PC-3 (cell line): ENCODE data around the gene OXCT1. TPM values are rescaled to one million over a fixed set of nuclear protein-coding genes. Genes with fewer than 3 reads are reported as not detected.

ENCODE experiments used
- ATAC-seq: fragments of 200-7000 bp; cut with Tn5 transposase; 2 replicates; pipeline ENCODE4 v1.9.1; 2020; ENCODE audit warnings: mild to moderate bottlenecking, moderate library complexity
- BruUV-seq: library from RNA; stranded (reverse); fragments of 400-500 nt; replicated peaks from 2 replicates; lab custom pipeline; 2021; lab: Mats Ljungman, UMichigan
- CTCF ChIA-PET: fragments of 300-600 bp; sonication (Branson Sonifier 250); formaldehyde crosslinking; loops from one replicate; lab custom pipeline; 2022; ENCODE audit warnings: antibody characterized with exemption; lab: Charles Lee
- POLR2A ChIA-PET: fragments of 300-600 bp; sonication (Branson Sonifier 250); formaldehyde crosslinking; loops from one replicate; lab custom pipeline; 2022; ENCODE audit warnings: antibody characterized with exemption; ENCODE audit not compliant: unreplicated experiment; lab: Charles Lee
- DNase-seq: peaks from one replicate; pipeline ENCODE4 v3.0.0-alpha.2; 2015
- H2AFZ ChIP-seq: fragments of 300-600 bp; sonication (generic); 2 replicates; pipeline ENCODE4 v1.6.0; 2016; ENCODE audit warnings: antibody characterized with exemption, low read length
- H3F3A ChIP-seq: fragments of 300-600 bp; sonication (generic); one replicate; pipeline ENCODE4 v1.6.0; 2017; ENCODE audit warnings: antibody characterized with exemption, low read length, control low read depth, mild to moderate bottlenecking; ENCODE audit not compliant: unreplicated experiment
- H3K27ac ChIP-seq: fragments of 300-600 bp; sonication (generic); 2 replicates; pipeline ENCODE4 v1.5.1; 2016; ENCODE audit warnings: mild to moderate bottlenecking, low read length
- H3K27me3 ChIP-seq: fragments of 300-600 bp; sonication (generic); 2 replicates; pipeline ENCODE4 v1.6.1; 2016; ENCODE audit warnings: low read length, mixed read lengths
- H3K36me3 ChIP-seq: fragments of 300-600 bp; sonication (generic); 2 replicates; pipeline ENCODE4 v1.6.1; 2016; ENCODE audit warnings: low read depth, mixed run types, low read length, mixed read lengths
- H3K4me1 ChIP-seq: fragments of 300-600 bp; sonication (generic); 2 replicates; pipeline ENCODE4 v1.5.1; 2016; ENCODE audit warnings: low read length; ENCODE audit not compliant: insufficient read depth
- H3K4me2 ChIP-seq: fragments of 300-600 bp; sonication (generic); 2 replicates; pipeline ENCODE4 v1.6.0; 2016; ENCODE audit warnings: low read length
- H3K4me3 ChIP-seq: fragments of 300-600 bp; sonication (generic); 2 replicates; pipeline ENCODE4 v1.5.1; 2016; ENCODE audit warnings: mild to moderate bottlenecking, low read length, mixed read lengths
- H3K79me2 ChIP-seq: fragments of 300-600 bp; sonication (generic); 2 replicates; pipeline ENCODE4 v1.6.1; 2017; ENCODE audit warnings: low read length, mixed read lengths
- H3K9ac ChIP-seq: fragments of 300-600 bp; sonication (generic); 2 replicates; pipeline ENCODE4 v1.6.0; 2016; ENCODE audit warnings: mild to moderate bottlenecking, low read length
- H3K9me2 ChIP-seq: fragments of 300-600 bp; sonication (generic); replicated peaks from 2 replicates; pipeline ENCODE4 v1.6.1; 2016; ENCODE audit warnings: mixed run types, low read length, mixed read lengths
- H3K9me3 ChIP-seq: fragments of 300-600 bp; sonication (generic); 2 replicates; pipeline ENCODE4 v1.6.1; 2016; ENCODE audit warnings: low read length, mixed read lengths
- H4K20me1 ChIP-seq: fragments of 300-600 bp; sonication (generic); 2 replicates; pipeline ENCODE4 v1.6.1; 2016; ENCODE audit warnings: low read length, mixed read lengths
- CTCF ChIP-seq: fragments of 300-600 bp; sonication (generic); conservative IDR thresholded peaks from 2 replicates; pipeline ENCODE4 v1.5.1; 2017; ENCODE audit warnings: antibody characterized with exemption, low read depth, mild to moderate bottlenecking, low read length
- EZH2 ChIP-seq: fragments of 300-600 bp; sonication (generic); IDR thresholded peaks from one replicate; pipeline ENCODE4 v1.6.1; 2017; ENCODE audit warnings: antibody characterized with exemption, mild to moderate bottlenecking, low read length; ENCODE audit not compliant: unreplicated experiment
- EZH2phosphoT487 ChIP-seq: fragments of 300-600 bp; sonication (generic); IDR thresholded peaks from 2 replicates; pipeline ENCODE4 v1.6.1; 2018; ENCODE audit warnings: mild to moderate bottlenecking, antibody characterized with exemption, low read length, borderline replicate concordance
- intact Hi-C: fragments of 100-400 bp; cut with micrococcal nuclease; formaldehyde crosslinking; loops from 2 replicates; pipeline ENCODE4 v1.9.0; 2023
- total RNA-seq: library from RNA; depleted of rRNA; stranded (reverse); fragments of >200 nt; gene quantifications from 2 replicates; pipeline ENCODE4 v1.2.3, GENCODE V29; 2014

Gene OXCT1
- total RNA-seq, 1 experiment from 2014 or later: 25.5 TPM

GRCh38 chr5:41870627-41871048, 413 bp upstream of the OXCT1 start:
- no peak overlapping the region for H3K27ac ChIP-seq
- no peaks in the 10 kb centered on the region for H4K20me1 ChIP-seq
- TF ChIP-seq EZH2: no peak
- no peak for TF ChIP-seq EZH2phosphoT487
- no peak for TF ChIP-seq CTCF
- no peaks in the 10 kb centered on the region for H3K9me3 ChIP-seq
- H3K79me2 ChIP-seq: peaks cover 27% of the 10 kb centered on the region
- ATAC-seq (no peak), DNase-seq (no peak)
- intact Hi-C loops: loop anchor here (1.0 to 5.0 kb wide), 2 partner anchors 34 to 47 kb away; partner anchors contain the start of gene RIMOC1
- CTCF ChIA-PET: no interaction called here
- H3K9me2 ChIP-seq: no peaks in the 10 kb centered on the region
- peak overlapping the region; percentile 55 for H3K9ac ChIP-seq
- BruUV-seq: no TSS peak
- H3K4me1 ChIP-seq: peaks cover 22% of the 10 kb centered on the region
- H2AFZ ChIP-seq: peak overlapping the region; percentile 83
- H3K36me3 ChIP-seq: no peaks in the 10 kb centered on the region
- H3K4me2 ChIP-seq: peak overlapping the region; percentile 89
- POLR2A ChIA-PET: no interaction called here
- H3F3A ChIP-seq: no peaks in the 10 kb centered on the region
- H3K4me3 ChIP-seq: peak overlapping the region; percentile 77
- no peaks in the 10 kb centered on the region for H3K27me3 ChIP-seq

GRCh38 chr5:41869151-41869723, 988 bp downstream of the OXCT1 start:
- Histone ChIP-seq H2AFZ (peak overlapping the region; percentile 83), H3K27ac (no peak overlapping the region), H3K4me1 (peaks cover 27% of the 10 kb centered on the region), H3K27me3 (no peaks in the 10 kb centered on the region), H3K9me2 (no peaks in the 10 kb centered on the region), H3K79me2 (peaks cover 34% of the 10 kb centered on the region), H3K4me3 (peak overlapping the region; percentile 77), H3K4me2 (peak overlapping the region; percentile 89), H3K9me3 (no peaks in the 10 kb centered on the region), H3K36me3 (no peaks in the 10 kb centered on the region), H4K20me1 (no peaks in the 10 kb centered on the region), H3F3A (no peaks in the 10 kb centered on the region), H3K9ac (peak overlapping the region; percentile 55)
- TF ChIP-seq CTCF (no peak), EZH2phosphoT487 (no peak), EZH2 (no peak)
- CTCF ChIA-PET: no interaction called here
- peak; percentile 22 for ATAC-seq
- intact Hi-C loops: no loop called here
- POLR2A ChIA-PET: interaction anchor here (0.6 kb wide), 1 partner anchor 235 kb away, joined by 3 read pairs; no protein-coding TSS in a partner anchor
- no TSS peak for BruUV-seq
- DNase-seq: peak; percentile 31

- ATAC-seq: peak; percentile 96
These were observed 6.2 kb downstream of the OXCT1 start for GRCh38 chr5:41863871-41864486.

More at GRCh38 chr5:41863871-41864486, 6.2 kb downstream of the OXCT1 start:
- H3K9me2 ChIP-seq: no peaks in the 10 kb centered on the region
- no peak overlapping the region for H2AFZ ChIP-seq
- H3K36me3 ChIP-seq: peaks cover 8% of the 10 kb centered on the region; the same call in 1 of the 2 replicates
- TF ChIP-seq EZH2phosphoT487: no peak
- TF ChIP-seq CTCF: no peak
- TF ChIP-seq EZH2: no peak
- intact Hi-C loops: no loop called here
- ChIA-PET CTCF (no interaction called here), POLR2A (no interaction called here)
- DNase-seq: peak; percentile 70
- H3K27me3 ChIP-seq: no peaks in the 10 kb centered on the region
- no TSS peak for BruUV-seq
- peaks cover 39% of the 10 kb centered on the region for H3K79me2 ChIP-seq
- H3K4me1 ChIP-seq: peaks cover 18% of the 10 kb centered on the region
- no peak overlapping the region for H3K9ac ChIP-seq
- H3K4me2 ChIP-seq: peak overlapping the region; percentile 40
- H3F3A ChIP-seq: no peaks in the 10 kb centered on the region
- H3K9me3 ChIP-seq: no peaks in the 10 kb centered on the region
- no peaks in the 10 kb centered on the region for H4K20me1 ChIP-seq
- no peak overlapping the region for H3K27ac ChIP-seq
- H3K4me3 ChIP-seq: no peak overlapping the region
